Peyer's patch (tissue), 4 donors: ENCODE results near the gene OARD1.

ENCODE experiments used
- CTCF ChIP-seq, 6 experiments: fragments of 450-650 bp in 4 of 6; fragments of 200-600 bp in 2 of 6; sonication (generic) in 1 of 6; IDR thresholded peaks; one replicate each; pipeline ENCODE4 v1.5.1; 2017 to 2019; ENCODE audit warnings: antibody characterized with exemption in 6 of 6, mild to moderate bottlenecking in 3 of 6, moderate library complexity in 1 of 6
- POLR2A ChIP-seq, 2 donors: fragments of 450-650 bp; IDR thresholded peaks; one replicate each; pipeline ENCODE4 v1.5.1; 2017; ENCODE audit warnings: antibody characterized with exemption in 2 of 2, mild to moderate bottlenecking in 2 of 2, moderate library complexity in 2 of 2

- TF ChIP-seq CTCF (IDR thresholded peaks at IDR 0.05), result no peak
- TF ChIP-seq POLR2A (IDR thresholded peaks at IDR 0.05), result no peak
Measured at GRCh38 chr6:41053041-41053440, 19.1 kb downstream of the OARD1 start, which contains the start of gene APOBEC2.
